Lower leg skin (tissue), 3 donors: ENCODE results near the gene LAMP5.

ENCODE experiments used
- POLR2A ChIP-seq, 2 donors: fragments of 450-650 bp; IDR thresholded peaks; one replicate each; pipeline ENCODE4 v1.6.1; 2016 to 2017; ENCODE audit warnings: antibody characterized with exemption in 2 of 2, mild to moderate bottlenecking in 1 of 2, moderate library complexity in 1 of 2
- TF ChIP-seq, protein P1 (sequence below), 3 donors: fragments of 450-650 bp; IDR thresholded peaks; one replicate each; pipeline ENCODE4 v1.5.1; 2016; ENCODE audit warnings: antibody characterized with exemption in 3 of 3, mild to moderate bottlenecking in 3 of 3, moderate library complexity in 2 of 3

DNA sequence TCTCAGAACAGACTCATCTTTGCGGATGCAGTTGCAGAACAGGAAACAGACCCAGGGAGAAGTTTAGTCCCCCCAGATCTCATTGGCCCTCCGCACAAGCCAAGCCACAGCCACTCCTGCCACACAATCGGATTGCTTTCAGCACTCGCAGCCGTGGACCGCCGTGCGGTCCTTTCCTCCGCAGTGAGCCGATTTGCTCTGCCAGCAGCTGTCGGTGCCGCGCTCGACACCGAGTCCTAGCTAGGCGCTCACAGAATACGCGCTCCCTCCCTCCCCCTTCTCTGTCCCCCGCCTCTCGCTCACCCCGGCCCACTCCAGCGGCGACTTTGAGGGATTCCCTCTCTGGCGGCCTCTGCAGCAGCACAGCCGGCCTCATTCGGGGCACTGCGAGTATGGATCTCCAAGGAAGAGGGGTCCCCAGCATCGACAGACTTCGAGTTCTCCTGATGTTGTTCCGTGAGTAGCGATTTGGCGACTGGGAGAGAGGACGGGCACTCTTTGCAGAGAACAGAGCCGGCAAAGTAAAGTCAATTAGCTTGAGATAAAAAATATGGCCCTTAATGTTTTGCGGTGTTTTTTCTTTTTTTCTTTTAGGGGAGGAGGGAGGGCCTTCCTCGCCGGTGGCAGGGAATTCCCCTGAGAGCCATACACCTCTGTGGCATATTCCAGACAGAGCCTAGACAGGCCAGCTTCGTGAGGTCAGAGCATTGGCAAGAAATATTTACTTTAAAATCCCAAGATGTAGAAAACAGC, at the start of gene LAMP5:
- TF ChIP-seq, protein P1, sequence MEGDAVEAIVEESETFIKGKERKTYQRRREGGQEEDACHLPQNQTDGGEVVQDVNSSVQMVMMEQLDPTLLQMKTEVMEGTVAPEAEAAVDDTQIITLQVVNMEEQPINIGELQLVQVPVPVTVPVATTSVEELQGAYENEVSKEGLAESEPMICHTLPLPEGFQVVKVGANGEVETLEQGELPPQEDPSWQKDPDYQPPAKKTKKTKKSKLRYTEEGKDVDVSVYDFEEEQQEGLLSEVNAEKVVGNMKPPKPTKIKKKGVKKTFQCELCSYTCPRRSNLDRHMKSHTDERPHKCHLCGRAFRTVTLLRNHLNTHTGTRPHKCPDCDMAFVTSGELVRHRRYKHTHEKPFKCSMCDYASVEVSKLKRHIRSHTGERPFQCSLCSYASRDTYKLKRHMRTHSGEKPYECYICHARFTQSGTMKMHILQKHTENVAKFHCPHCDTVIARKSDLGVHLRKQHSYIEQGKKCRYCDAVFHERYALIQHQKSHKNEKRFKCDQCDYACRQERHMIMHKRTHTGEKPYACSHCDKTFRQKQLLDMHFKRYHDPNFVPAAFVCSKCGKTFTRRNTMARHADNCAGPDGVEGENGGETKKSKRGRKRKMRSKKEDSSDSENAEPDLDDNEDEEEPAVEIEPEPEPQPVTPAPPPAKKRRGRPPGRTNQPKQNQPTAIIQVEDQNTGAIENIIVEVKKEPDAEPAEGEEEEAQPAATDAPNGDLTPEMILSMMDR (IDR thresholded peaks at IDR 0.05) = no peak
- TF ChIP-seq POLR2A (IDR thresholded peaks at IDR 0.05) = no peak
